HG03060 (cell line): ENCODE measurements around the gene CST9L.

ENCODE experiments used
- ATAC-seq: cut with Tn5 transposase; IDR thresholded peaks from one replicate; pipeline ENCODE4 v1.9.1; 2021; ENCODE audit warnings: low read depth, moderate number of reproducible peaks; ENCODE audit not compliant: unreplicated experiment

CST9L gene, protein sequence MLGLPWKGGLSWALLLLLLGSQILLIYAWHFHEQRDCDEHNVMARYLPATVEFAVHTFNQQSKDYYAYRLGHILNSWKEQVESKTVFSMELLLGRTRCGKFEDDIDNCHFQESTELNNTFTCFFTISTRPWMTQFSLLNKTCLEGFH

GRCh38 chr20:23568320-23568970, at the start of gene CST9L:
Gene CST9L (minus strand): TSS chr20:23568484. CDS start chr20:23568450, 34 bp downstream.
- no peak for ATAC-seq

GRCh38 chr20:23614163-23614562, 45.9 kb upstream of the CST9L start:
- ATAC-seq = no peak

GRCh38 chr20:23613676-23614075, 45.4 kb upstream of the CST9L start:
- ATAC-seq = no peak

GRCh38 chr20:23612396-23612795, 44.1 kb upstream of the CST9L start:
- ATAC-seq = no peak

- no peak for ATAC-seq
Measured at GRCh38 chr20:23609486-23610109, 41.3 kb upstream of the CST9L start.

GRCh38 chr20:23608251-23608846, 40.1 kb upstream of the CST9L start:
- no peak for ATAC-seq

- ATAC-seq = no peak
Measured at GRCh38 chr20:23607497-23608245, 39.4 kb upstream of the CST9L start.

DNA sequence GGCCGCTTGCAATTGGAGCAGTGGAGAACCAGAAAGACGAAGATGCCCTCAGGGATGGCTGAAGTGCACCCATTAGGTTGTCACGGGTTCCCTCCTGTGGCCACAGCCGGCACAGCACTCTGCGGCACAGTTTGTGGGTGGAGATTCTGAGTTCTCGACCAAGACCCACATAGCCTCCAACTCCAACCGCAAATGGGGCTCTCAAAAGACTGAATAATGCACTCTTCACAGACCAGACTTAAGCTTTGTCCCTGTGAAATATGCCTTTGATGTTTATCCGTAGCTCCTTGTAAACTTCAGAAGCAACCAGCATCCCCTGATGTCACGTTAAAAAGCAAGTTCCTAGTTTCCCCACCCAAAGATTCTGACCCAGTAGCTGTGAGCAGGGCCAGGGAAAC, 38.4 kb upstream of the CST9L start:
- no peak for ATAC-seq

DNA sequence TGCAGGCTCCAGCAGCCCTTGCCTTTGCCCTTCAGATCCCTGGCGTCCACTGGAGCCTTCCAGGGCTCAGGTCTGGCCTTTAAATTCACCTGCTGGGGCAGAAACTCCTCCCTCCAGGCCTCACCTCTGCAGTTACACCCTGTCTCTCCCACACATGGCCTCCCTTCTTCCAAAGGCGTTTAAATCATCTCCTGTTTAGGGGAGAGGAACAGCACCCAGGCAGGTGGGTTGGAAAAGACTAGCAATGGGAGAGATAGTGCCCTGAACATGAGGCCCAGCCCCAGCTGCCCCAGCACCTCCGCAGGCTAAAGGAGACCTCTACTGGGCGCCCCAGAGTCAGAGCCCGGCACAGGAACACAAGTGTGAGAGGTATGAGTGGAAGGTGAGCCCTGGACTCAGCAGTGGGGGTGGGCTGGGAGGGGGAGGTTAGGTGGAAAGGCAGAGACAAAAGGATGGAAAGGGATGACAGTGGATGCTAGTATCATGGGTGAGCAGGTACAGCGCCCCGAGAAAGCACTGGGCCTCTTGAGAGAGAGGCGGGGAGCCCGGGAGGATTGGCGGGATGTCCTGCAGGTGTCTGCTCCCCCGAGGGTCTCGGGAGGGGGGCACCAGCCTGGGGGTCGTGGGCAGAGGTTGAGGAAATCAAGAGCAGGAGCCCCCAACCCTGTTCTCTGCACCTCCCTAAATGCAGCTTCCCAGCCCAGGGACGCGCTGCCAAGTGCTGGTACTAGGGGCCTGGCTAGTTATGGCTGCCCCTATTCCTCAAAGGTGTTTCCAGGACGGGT, 37.8 kb upstream of the CST9L start, which contains the start of gene CST9:
Gene CST9 (minus strand): TSS at position 51 of the 785 bp plus-strand sequence. CDS start 53 bp downstream, outside the sequence.
- ATAC-seq = no peak

GRCh38 chr20:23604306-23604705, 36.0 kb upstream of the CST9L start:
- no peak for ATAC-seq

GRCh38 chr20:23603321-23603720, 35.0 kb upstream of the CST9L start:
- no peak for ATAC-seq

DNA sequence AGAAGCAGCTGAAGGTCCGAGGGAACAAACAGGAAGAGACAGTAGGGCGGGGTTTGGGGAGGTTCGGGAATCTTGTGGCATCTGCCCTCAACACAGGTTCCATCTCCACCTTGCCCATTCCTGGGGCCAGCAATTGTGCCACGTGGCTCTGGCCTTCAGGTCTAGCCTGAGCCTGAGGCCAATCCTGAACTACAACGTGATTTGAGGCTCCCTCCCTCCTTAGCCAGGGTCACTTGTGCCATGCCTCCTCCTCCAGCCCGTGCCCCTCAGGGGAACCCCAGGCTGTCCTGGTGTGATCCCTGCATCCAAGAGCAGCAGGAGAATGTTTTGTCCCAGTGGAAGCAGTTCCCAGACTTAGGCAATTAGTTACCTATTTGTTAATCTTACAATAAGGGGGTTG, 34.4 kb upstream of the CST9L start:
- no peak for ATAC-seq

DNA sequence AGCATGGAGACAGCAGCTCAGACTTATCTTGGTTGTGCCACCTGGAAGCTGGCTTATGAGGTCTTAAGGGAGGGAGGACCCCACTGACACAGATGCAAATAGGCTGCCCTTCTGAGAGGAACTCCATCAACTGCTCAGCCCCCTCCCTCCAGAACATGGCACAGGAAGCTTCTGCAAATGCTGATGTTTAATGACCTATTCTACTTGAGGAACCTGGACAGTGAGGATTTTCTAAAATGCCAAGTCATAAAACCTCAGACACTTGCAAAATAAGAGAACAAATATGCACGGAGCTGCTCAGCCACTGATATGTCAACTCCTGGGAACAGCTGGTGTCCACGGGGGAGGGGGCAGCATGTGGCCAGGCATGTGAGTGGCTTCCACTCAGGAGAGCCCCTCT, 34.0 kb upstream of the CST9L start:
- ATAC-seq = no peak

GRCh38 chr20:23601715-23602114, 33.4 kb upstream of the CST9L start:
- ATAC-seq = no peak

DNA sequence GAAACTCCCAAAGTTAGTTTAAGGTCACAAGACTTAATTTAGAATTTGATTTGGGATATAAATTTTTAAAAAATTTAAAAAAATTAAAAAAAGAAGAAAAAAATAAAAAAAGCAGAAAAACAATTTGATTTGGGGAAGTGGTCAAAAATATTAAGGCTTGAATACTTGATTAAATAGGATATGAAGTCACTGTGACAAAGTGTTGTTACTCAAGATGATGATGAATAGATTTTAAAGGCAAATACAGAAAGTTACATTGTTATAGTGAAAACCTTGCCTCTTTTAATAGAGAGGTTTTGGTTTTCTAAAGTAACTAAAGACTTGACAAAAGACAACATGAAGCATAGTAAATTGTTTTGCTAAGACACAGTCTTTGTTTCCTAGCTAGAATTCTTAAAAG, 30.2 kb upstream of the CST9L start:
- ATAC-seq = no peak

GRCh38 chr20:23596579-23597250, 28.4 kb upstream of the CST9L start:
- ATAC-seq = no peak

DNA sequence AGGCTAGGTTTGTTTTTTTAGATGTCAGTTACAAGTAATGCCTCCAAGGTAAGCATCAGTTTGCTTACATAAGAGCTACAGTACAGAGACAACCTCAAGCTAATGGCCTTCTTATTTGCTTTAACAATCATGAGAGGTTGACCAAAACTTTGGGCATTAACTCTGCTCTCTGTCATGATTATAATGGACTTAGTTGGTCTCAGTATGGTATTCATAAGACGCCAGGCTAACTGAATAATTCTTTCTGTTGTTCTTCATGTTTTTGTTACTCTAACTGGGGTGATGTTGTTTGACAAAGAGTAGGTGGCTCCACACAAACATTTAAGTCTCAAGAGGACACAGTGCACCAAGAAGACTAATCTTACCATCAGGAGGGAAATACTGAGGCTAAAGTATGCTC, 27.7 kb upstream of the CST9L start:
- no peak for ATAC-seq

DNA sequence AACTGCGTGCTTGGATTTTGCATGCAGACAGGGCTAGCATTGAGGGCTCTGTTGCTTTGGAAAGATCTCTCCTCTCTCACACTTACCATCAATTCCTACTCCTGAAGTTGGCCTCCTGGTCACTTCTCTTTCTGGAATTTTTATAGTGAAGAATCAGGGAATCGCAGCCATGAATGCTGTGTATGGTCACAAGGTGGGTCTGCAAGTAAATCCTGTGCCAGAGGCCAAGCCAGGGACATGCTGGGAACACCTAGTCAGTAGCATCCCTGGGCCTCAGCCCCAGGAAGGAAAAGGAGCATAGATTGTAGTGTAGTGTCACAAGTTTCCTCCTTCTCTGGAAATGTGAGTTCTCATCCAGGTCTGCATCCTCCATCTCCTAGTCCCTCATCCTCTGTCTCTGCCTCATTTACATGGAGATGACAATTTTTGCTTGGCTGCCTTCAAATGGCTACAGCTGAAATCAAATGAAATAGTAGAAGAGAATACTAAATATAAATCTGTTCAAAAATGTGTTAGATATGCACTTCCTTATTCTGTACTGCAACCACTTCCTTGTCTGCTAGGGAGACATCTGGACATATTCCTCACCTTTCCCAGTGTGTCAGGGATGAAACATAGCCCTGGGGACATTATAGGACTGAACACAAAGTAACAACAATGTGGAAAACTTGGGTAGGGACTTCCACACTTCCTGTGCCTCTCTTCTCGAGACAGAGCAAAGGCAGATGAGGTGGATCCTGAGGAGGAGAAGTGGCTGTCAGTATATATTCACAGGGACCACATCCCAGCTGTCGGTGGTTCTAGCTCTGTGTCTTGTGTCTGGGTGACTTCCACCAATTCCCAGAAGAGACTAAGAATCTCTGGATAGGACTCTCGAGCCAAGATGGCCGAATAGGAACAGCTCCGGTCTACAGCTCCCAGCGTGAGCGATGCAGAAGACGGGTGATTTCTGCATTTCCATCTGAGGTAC, 20.4 kb upstream of the CST9L start:
- no peak for ATAC-seq
